CD4-positive, alpha-beta T cell treated with Interleukin-2 at 100 ng/mL for 4 hours (primary cell): ENCODE results near the gene CHMP3.

Experiments
- DNase-seq: peaks from one replicate; pipeline ENCODE4 v3.0.0-alpha.2; 2020; ENCODE audit warnings: low spot score

Gene CHMP3

GRCh38 chr2:86466306-86466705 is 96.9 kb downstream of the CHMP3 start:
- no peak for DNase-seq

GRCh38 chr2:86464652-86465051 is 98.6 kb downstream of the CHMP3 start:
- DNase-seq = no peak

GRCh38 chr2:86461042-86461743 is 102.0 kb downstream of the CHMP3 start:
- no peak for DNase-seq

- no peak for DNase-seq
These were observed 108.1 kb downstream of the CHMP3 start for GRCh38 chr2:86455181-86455580.

- no peak for DNase-seq
These were observed 109.0 kb downstream of the CHMP3 start for GRCh38 chr2:86454238-86454637.

- no peak for DNase-seq
These were observed 109.4 kb downstream of the CHMP3 start for GRCh38 chr2:86453836-86454235.
